Parathyroid adenoma (tissue), 2 donors: Measurements from ENCODE around the gene ZNHIT3.

ENCODE experiments used
- H2AFZ ChIP-seq: fragments of 300-600 bp; sonication (generic); one replicate; pipeline ENCODE4 v1.7.0; 2017; ENCODE audit warnings: antibody characterized with exemption, mild to moderate bottlenecking
- H3K27ac ChIP-seq: fragments of 300-600 bp; sonication (generic); one replicate; pipeline ENCODE4 v1.7.0; 2017
- H3K27me3 ChIP-seq: fragments of 300-600 bp; sonication (generic); one replicate; pipeline ENCODE4 v1.7.0; 2017; ENCODE audit warnings: low read length; ENCODE audit not compliant: control insufficient read depth, insufficient read depth
- H3K36me3 ChIP-seq: fragments of 300-600 bp; sonication (generic); one replicate; pipeline ENCODE4 v1.7.0; 2017; ENCODE audit warnings: low read length; ENCODE audit not compliant: control insufficient read depth, insufficient read depth
- H3K4me1 ChIP-seq: fragments of 300-600 bp; sonication (generic); one replicate; pipeline ENCODE4 v1.7.0; 2017; ENCODE audit warnings: control low read depth
- H3K4me2 ChIP-seq: fragments of 300-600 bp; sonication (generic); one replicate; pipeline ENCODE4 v1.7.0; 2017; ENCODE audit warnings: low read length
- H3K4me3 ChIP-seq: fragments of 300-600 bp; sonication (generic); one replicate; pipeline ENCODE4 v1.7.0; 2017; ENCODE audit warnings: low read depth, low read length
- H3K79me2 ChIP-seq: fragments of 300-600 bp; sonication (generic); one replicate; pipeline ENCODE4 v1.7.0; 2017; ENCODE audit warnings: control low read depth
- H3K9ac ChIP-seq: fragments of 300-600 bp; sonication (generic); one replicate; pipeline ENCODE4 v1.7.0; 2017; ENCODE audit warnings: mild to moderate bottlenecking
- H3K9me3 ChIP-seq: fragments of 300-600 bp; sonication (generic); one replicate; pipeline ENCODE4 v1.7.0; 2017; ENCODE audit warnings: low read length; ENCODE audit not compliant: control insufficient read depth
- TF ChIP-seq, protein P1 (sequence below): fragments of 300-600 bp; sonication (generic); IDR thresholded peaks from one replicate; pipeline ENCODE4 v1.7.0; 2017; ENCODE audit warnings: antibody characterized with exemption, mild to moderate bottlenecking
- donor health status: primary hyperparathyroidism.

ZNHIT3 gene

GRCh38 chr17:36542755-36543154, 56.3 kb downstream of the ZNHIT3 start:
- TF ChIP-seq, protein P1, sequence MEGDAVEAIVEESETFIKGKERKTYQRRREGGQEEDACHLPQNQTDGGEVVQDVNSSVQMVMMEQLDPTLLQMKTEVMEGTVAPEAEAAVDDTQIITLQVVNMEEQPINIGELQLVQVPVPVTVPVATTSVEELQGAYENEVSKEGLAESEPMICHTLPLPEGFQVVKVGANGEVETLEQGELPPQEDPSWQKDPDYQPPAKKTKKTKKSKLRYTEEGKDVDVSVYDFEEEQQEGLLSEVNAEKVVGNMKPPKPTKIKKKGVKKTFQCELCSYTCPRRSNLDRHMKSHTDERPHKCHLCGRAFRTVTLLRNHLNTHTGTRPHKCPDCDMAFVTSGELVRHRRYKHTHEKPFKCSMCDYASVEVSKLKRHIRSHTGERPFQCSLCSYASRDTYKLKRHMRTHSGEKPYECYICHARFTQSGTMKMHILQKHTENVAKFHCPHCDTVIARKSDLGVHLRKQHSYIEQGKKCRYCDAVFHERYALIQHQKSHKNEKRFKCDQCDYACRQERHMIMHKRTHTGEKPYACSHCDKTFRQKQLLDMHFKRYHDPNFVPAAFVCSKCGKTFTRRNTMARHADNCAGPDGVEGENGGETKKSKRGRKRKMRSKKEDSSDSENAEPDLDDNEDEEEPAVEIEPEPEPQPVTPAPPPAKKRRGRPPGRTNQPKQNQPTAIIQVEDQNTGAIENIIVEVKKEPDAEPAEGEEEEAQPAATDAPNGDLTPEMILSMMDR = no peak
- Histone ChIP-seq H3K27ac (peak overlapping the region; percentile 100), H3K27me3 (no peaks in the 10 kb centered on the region), H3K9ac (no peak overlapping the region), H3K9me3 (no peaks in the 10 kb centered on the region), H3K4me1 (peaks cover 21% of the 10 kb centered on the region), H3K4me3 (no peak overlapping the region), H3K79me2 (peaks cover 31% of the 10 kb centered on the region), H3K4me2 (no peak overlapping the region), H2AFZ (no peak overlapping the region), H3K36me3 (no peaks in the 10 kb centered on the region)

- peak overlapping the region; percentile 100 for H3K4me3 ChIP-seq
- peak overlapping the region; percentile 100 for H3K27ac ChIP-seq
- no peaks in the 10 kb centered on the region for H3K36me3 ChIP-seq
- peak overlapping the region; percentile 94 for H3K9ac ChIP-seq
- peaks cover 40% of the 10 kb centered on the region for H3K79me2 ChIP-seq
- peaks cover 21% of the 10 kb centered on the region for H3K4me1 ChIP-seq
- no peaks in the 10 kb centered on the region for H3K9me3 ChIP-seq
- H3K4me2 ChIP-seq = peak overlapping the region; percentile 96
- H3K27me3 ChIP-seq = no peaks in the 10 kb centered on the region
- TF ChIP-seq, protein P1 = peak; percentile 12
- peak overlapping the region; percentile 98 for H2AFZ ChIP-seq
Observed at GRCh38 chr17:36544044-36544306, 57.5 kb downstream of the ZNHIT3 start.

DNA sequence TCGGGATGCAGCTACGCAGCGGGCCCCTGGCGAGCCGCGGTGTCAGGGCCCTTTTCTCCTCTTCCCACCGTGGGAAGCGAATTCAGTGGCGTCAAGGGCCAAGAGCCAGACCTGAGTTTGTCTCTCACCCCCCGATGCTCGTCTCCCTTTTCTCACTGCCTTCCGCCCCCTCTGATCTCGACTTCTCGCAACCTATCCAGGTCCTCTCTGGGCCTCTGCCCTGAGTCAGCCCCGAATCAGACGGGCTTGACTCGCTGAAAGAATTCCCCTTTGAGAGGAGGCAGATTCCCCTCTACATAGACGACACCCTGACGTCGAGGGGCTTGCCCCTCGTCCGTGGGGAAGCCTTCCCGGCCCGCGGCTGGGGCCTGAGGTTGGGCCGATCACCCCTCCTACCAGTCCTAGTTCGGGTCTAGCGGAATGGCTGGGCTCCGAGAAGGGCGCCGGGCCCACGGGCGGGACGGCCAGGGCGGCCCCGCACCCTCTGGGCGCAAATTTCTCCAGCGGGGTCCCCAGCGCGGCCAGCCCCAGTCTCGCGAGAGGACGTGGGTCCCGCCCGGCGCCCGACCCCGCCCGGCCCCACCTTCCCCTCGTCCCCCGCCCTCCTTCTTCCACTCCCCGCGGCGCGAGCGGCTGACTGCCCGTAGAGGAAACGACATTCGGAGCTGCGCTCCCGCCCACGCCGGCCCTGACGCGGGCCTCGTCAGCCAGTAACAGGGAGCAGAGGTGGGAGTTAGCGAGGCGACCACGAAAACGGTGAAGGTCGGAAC, 58.0 kb downstream of the ZNHIT3 start, which contains the start of gene GGNBP2:
Gene GGNBP2 (plus strand): TSS at position 613 of the 770 bp plus-strand sequence. CDS start 806 bp downstream, outside the sequence.
- Histone ChIP-seq H2AFZ (peak within 1 kb of the TSS; percentile 98), H3K4me1 (peaks cover 21% of the 10 kb centered on the region), H3K36me3 (no peaks in the 10 kb centered on the region), H3K4me3 (peak within 1 kb of the TSS; percentile 100), H3K9me3 (no peaks in the 10 kb centered on the region), H3K27ac (peak within 1 kb of the TSS; percentile 100), H3K4me2 (peak within 1 kb of the TSS; percentile 96), H3K27me3 (no peaks in the 10 kb centered on the region), H3K79me2 (peaks cover 44% of the 10 kb centered on the region), H3K9ac (peak within 1 kb of the TSS; percentile 94)
- TF ChIP-seq, protein P1 = no peak

DNA sequence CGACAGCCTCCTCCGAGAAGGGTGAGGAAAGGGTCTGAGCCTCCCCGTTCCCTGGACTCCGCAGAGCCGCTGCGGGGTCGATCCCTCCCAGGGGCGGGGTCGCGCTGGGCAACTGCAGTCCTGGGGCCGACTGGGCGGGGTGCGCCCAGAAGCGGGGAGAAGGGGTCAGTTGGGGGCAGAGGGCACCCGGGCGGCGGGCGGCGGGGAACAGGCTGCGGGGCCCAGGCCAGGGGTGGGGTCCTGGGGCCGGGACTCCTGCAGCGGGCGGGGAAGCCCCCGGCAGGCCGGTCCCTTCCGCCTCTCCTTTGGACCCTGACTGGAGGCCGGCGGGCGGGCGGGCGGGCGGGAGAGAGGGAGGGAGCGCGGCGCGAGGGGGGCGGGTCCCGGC, 58.6 kb downstream of the ZNHIT3 start:
- peaks cover 21% of the 10 kb centered on the region for H3K4me1 ChIP-seq
- H3K36me3 ChIP-seq = no peaks in the 10 kb centered on the region
- no peaks in the 10 kb centered on the region for H3K27me3 ChIP-seq
- H3K4me3 ChIP-seq = peak overlapping the region; percentile 100
- peak overlapping the region; percentile 89 for H3K9ac ChIP-seq
- peaks cover 49% of the 10 kb centered on the region for H3K79me2 ChIP-seq
- TF ChIP-seq, protein P1 = no peak
- peak overlapping the region; percentile 92 for H3K4me2 ChIP-seq
- peak overlapping the region; percentile 98 for H2AFZ ChIP-seq
- peak overlapping the region; percentile 100 for H3K27ac ChIP-seq
- no peaks in the 10 kb centered on the region for H3K9me3 ChIP-seq
